Measurements from ENCODE around the gene RNF157. TPM values are rescaled to one million over a fixed set of nuclear protein-coding genes. Genes with fewer than 3 reads are reported as not detected.

Gene RNF157
- total and polyA plus RNA-seq, 2 of the 13 experiments (the other 11 are each of a cell fraction or from before 2014, with no cell fraction given): 0.44 to 1.5 TPM

- TF ChIP-seq TOPORS (CRISPR knock-in tag; IDR thresholded peaks at IDR 0.05): no peak
- TF ChIP-seq NFIB (CRISPR knock-in tag; IDR thresholded peaks at IDR 0.05; ENCODE audit: borderline replicate concordance): no peak
- TF ChIP-seq ZBTB8A (CRISPR knock-in tag; IDR thresholded peaks at IDR 0.05; ENCODE audit: borderline replicate concordance, low read depth): no peak
- TF ChIP-seq ZKSCAN5 (CRISPR knock-in tag; IDR thresholded peaks at IDR 0.05): no peak; the same call in 1 of the 2 replicates
- peak; percentile 67; the same call in 1 of the 2 replicates for TF ChIP-seq ZNF12 (CRISPR knock-in tag; IDR thresholded peaks at IDR 0.05)
- TF ChIP-seq RXRB (CRISPR knock-in tag; IDR thresholded peaks at IDR 0.05; ENCODE audit: borderline replicate concordance): peak; percentile 82
- TF ChIP-seq ZNF530 (CRISPR knock-in tag; IDR thresholded peaks at IDR 0.05; ENCODE audit: low read depth): no peak
- peak; percentile 88; the same call in 1 of the 2 replicates for TF ChIP-seq KDM2A (CRISPR knock-in tag; IDR thresholded peaks at IDR 0.05; ENCODE audit: borderline replicate concordance, low read depth)
- TF ChIP-seq FOXA3 (CRISPR knock-in tag; IDR thresholded peaks at IDR 0.05): peak; percentile 67
- TF ChIP-seq ZNF501 (CRISPR knock-in tag; IDR thresholded peaks at IDR 0.05): no peak
- TF ChIP-seq ZNF605 (CRISPR knock-in tag; IDR thresholded peaks at IDR 0.05): peak; percentile 73; the same call in 1 of the 2 replicates
- no peak for TF ChIP-seq NBN (conservative IDR thresholded peaks at IDR 0.05)
- TF ChIP-seq STAG1 (CRISPR knock-in tag; IDR thresholded peaks at IDR 0.05): no peak
- TF ChIP-seq THAP9 (CRISPR knock-in tag; IDR thresholded peaks at IDR 0.05; ENCODE audit: borderline replicate concordance): peak; percentile 53; the same call in 1 of the 2 replicates
- TF ChIP-seq ISL2 (CRISPR knock-in tag; IDR thresholded peaks at IDR 0.05): peak; percentile 80
- no peak for TF ChIP-seq PAX8 (CRISPR knock-in tag; IDR thresholded peaks at IDR 0.05; ENCODE audit: borderline replicate concordance)
- TF ChIP-seq PCBP1 (IDR thresholded peaks at IDR 0.05; ENCODE audit: borderline replicate concordance, low read depth, low read length): 0 out of 2 replicates have a peak, but pooled peaks have one; percentile 55
- no peak for TF ChIP-seq ELK4 (CRISPR knock-in tag; IDR thresholded peaks at IDR 0.05; ENCODE audit: borderline replicate concordance)
- TF ChIP-seq, protein P1, sequence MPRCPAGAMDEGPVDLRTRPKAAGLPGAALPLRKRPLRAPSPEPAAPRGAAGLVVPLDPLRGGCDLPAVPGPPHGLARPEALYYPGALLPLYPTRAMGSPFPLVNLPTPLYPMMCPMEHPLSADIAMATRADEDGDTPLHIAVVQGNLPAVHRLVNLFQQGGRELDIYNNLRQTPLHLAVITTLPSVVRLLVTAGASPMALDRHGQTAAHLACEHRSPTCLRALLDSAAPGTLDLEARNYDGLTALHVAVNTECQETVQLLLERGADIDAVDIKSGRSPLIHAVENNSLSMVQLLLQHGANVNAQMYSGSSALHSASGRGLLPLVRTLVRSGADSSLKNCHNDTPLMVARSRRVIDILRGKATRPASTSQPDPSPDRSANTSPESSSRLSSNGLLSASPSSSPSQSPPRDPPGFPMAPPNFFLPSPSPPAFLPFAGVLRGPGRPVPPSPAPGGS (CRISPR knock-in tag; IDR thresholded peaks at IDR 0.05): no peak
- TF ChIP-seq EZH2 (conservative IDR thresholded peaks at IDR 0.05; ENCODE audit: low read depth, low read length): no peak
- no peak for TF ChIP-seq ZNF775 (CRISPR knock-in tag; IDR thresholded peaks at IDR 0.05; ENCODE audit: borderline replicate concordance)
- TF ChIP-seq BCL6 (CRISPR knock-in tag; IDR thresholded peaks at IDR 0.05): peak; percentile 70; the same call in 1 of the 2 replicates
- TF ChIP-seq, protein P2, sequence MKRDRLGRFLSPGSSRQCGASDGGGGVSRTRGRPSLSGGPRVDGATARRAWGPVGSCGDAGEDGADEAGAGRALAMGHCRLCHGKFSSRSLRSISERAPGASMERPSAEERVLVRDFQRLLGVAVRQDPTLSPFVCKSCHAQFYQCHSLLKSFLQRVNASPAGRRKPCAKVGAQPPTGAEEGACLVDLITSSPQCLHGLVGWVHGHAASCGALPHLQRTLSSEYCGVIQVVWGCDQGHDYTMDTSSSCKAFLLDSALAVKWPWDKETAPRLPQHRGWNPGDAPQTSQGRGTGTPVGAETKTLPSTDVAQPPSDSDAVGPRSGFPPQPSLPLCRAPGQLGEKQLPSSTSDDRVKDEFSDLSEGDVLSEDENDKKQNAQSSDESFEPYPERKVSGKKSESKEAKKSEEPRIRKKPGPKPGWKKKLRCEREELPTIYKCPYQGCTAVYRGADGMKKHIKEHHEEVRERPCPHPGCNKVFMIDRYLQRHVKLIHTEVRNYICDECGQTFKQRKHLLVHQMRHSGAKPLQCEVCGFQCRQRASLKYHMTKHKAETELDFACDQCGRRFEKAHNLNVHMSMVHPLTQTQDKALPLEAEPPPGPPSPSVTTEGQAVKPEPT (CRISPR knock-in tag; IDR thresholded peaks at IDR 0.05; ENCODE audit: low read depth): no peak
Measured at GRCh38 chr17:76138234-76138895, 101.9 kb downstream of the RNF157 start (continued).
